Measurements from ENCODE around the gene SETBP1.

DNA sequence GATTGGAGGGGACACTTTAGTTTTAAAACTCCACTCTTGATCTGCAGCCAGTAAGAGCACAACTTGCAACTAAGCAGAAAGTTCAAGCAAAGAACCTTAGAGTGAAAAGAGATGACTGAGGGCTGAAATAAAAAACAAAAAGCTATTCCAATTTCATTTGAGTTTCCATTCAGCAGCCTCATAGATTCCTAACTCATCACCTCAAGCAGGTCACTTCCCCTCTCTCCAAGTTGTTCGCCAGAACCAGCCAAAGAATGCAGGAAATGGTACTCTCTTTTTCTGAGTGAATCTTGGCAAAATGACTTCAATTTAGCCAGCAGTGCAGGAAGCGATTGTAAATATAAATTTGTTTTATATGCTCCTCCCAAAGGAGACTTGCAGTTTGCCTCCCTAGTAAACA, 213.3 kb downstream of the SETBP1 start:
- TF ChIP-seq, protein P1, sequence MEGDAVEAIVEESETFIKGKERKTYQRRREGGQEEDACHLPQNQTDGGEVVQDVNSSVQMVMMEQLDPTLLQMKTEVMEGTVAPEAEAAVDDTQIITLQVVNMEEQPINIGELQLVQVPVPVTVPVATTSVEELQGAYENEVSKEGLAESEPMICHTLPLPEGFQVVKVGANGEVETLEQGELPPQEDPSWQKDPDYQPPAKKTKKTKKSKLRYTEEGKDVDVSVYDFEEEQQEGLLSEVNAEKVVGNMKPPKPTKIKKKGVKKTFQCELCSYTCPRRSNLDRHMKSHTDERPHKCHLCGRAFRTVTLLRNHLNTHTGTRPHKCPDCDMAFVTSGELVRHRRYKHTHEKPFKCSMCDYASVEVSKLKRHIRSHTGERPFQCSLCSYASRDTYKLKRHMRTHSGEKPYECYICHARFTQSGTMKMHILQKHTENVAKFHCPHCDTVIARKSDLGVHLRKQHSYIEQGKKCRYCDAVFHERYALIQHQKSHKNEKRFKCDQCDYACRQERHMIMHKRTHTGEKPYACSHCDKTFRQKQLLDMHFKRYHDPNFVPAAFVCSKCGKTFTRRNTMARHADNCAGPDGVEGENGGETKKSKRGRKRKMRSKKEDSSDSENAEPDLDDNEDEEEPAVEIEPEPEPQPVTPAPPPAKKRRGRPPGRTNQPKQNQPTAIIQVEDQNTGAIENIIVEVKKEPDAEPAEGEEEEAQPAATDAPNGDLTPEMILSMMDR (conservative IDR thresholded peaks at IDR 0.05 in 1 of 2, IDR thresholded peaks at IDR 0.05 in 1 of 2; ENCODE audit: extremely low read depth in 1 of 2, insufficient read depth in 1 of 2, low read depth in 1 of 2, low read length in 2 of 2): no peak
- no peak for TF ChIP-seq EZH2 (IDR thresholded peaks at IDR 0.05; ENCODE audit: borderline replicate concordance, low read length)
